ENCODE data around the gene KLHL21. TPM values are rescaled to one million over a fixed set of nuclear protein-coding genes. Genes with fewer than 3 reads are reported as not detected.

KLHL21 gene
- total RNA-seq, 1 experiment from 2014 or later: 21.6 TPM

DNA sequence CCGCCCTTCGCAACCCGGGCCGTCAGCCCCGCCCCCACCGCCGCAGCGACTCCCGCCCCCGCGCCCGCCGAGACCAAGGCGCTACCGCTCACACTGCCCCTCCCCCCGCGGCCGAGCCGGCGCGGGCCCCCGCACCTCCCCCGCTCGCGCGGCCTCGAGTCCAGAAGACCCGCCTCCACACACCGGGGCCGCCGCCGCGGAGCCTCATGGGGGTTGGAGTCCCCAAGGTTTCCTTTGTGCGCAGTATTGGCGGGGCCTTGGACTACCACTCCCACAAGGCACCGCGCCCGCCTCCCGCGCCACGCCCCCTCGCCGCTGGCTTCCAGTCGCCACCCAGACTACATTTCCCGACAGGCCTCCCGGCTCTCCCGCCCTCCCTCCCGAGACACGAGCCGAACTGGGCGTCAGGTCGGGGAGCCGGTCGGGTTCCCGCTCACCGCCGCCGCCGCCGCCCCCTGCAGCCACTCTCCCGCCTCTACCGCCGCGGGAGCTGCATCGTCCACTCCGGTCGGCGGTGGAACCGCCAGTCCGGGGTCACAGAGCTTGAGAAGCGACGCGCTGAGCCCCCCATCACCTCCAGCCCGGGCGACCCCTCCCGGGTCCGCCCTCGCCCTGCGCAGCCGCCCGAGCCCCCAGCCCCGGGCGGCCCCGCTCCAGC, 10.8 kb upstream of the KLHL21 start, which contains the start of gene PHF13:
Gene PHF13 (plus strand): TSS at position 371 of the 658 bp plus-strand sequence. CDS start 336 bp downstream, outside the sequence.
- Histone ChIP-seq H3K4me1 (peaks cover 6% of the 10 kb centered on the region; the same call in 1 of the 2 replicates), H3K9me3 (no peaks in the 10 kb centered on the region), H3K36me3 (ENCODE audit: control insufficient read depth, insufficient read depth, low read length) (no peaks in the 10 kb centered on the region), H3K4me3 (ENCODE audit: low read depth, low read length) (peak within 1 kb of the TSS; percentile 76), H3K27me3 (replicated peaks; ENCODE audit: control insufficient read depth, insufficient read depth, low read length) (no peaks in the 10 kb centered on the region)
- no TSS peak for BruUV-seq (replicated peaks)
- Mint-ChIP-seq H3K4me3 (ENCODE audit: unreplicated experiment) (peak within 1 kb of the TSS; percentile 93), H3K9me3 (ENCODE audit: unreplicated experiment) (no peaks in the 10 kb centered on the region), H3K4me1 (ENCODE audit: low read depth, unreplicated experiment) (peaks cover 6% of the 10 kb centered on the region), H3K27ac (ENCODE audit: unreplicated experiment) (peak within 1 kb of the TSS; percentile 64), H3K36me3 (ENCODE audit: insufficient read depth, unreplicated experiment) (peaks cover 12% of the 10 kb centered on the region), H3K27me3 (ENCODE audit: insufficient read depth, unreplicated experiment) (no peaks in the 10 kb centered on the region)
- TF ChIP-seq, protein P1, sequence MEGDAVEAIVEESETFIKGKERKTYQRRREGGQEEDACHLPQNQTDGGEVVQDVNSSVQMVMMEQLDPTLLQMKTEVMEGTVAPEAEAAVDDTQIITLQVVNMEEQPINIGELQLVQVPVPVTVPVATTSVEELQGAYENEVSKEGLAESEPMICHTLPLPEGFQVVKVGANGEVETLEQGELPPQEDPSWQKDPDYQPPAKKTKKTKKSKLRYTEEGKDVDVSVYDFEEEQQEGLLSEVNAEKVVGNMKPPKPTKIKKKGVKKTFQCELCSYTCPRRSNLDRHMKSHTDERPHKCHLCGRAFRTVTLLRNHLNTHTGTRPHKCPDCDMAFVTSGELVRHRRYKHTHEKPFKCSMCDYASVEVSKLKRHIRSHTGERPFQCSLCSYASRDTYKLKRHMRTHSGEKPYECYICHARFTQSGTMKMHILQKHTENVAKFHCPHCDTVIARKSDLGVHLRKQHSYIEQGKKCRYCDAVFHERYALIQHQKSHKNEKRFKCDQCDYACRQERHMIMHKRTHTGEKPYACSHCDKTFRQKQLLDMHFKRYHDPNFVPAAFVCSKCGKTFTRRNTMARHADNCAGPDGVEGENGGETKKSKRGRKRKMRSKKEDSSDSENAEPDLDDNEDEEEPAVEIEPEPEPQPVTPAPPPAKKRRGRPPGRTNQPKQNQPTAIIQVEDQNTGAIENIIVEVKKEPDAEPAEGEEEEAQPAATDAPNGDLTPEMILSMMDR (IDR thresholded peaks at IDR 0.05; ENCODE audit: insufficient read depth in 1 of 2, low read depth in 1 of 2, low read length in 1 of 2, severe bottlenecking in 1 of 2, unreplicated experiment in 1 of 2): no peak
- peak; percentile 99 for DNase-seq
- ChIA-PET CTCF (interaction anchor here (0.5 to 0.6 kb wide), 3 partner anchors 16 to 113 kb away, joined by 4 to 8 read pairs (median 6); partner anchors contain the start of gene DNAJC11), POLR2A (no interaction called here)
- intact Hi-C loops (cut with micrococcal nuclease; ENCODE audit: unreplicated experiment): loop anchor here (1.0 kb wide), 1 partner anchor 9 kb away; no protein-coding TSS in a partner anchor

DNA sequence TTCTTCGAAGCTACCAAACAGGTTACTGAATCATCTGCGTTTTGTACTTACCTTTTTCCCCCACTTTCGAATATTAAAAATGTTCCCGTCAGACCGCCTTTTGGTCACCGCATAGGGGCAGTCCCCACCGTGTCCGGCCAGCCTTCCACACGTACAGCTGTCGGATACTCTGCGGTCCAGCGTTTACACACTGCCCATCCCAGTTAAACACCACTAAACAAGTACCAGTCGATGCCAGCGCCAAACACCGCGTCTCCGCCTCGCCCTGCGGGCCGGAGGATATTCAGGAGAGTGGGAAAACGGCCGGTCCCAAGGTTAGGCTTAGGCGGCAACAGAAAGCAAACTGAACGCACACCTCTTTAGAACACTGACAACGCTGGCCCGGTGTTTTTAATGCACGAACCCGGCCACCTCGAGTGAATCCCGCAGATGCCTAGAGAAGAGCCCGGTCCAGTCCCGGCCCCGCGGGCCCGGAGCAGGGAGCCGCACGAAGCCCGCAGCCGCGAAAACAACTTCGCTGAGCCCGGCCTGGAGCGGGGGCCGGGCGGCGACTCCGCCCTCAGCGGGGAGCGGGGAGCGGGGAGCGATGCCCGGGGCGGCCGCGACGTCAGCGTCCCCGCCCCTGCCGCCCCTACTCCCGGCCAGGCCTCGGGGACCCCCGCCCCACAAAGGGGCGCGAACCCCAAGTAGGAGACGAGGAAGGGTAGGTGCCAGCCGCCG, 10.1 kb upstream of the KLHL21 start:
- TF ChIP-seq, protein P1 (IDR thresholded peaks at IDR 0.05; ENCODE audit: insufficient read depth in 1 of 2, low read depth in 1 of 2, low read length in 1 of 2, severe bottlenecking in 1 of 2, unreplicated experiment in 1 of 2): no peak
- H3K4me3 ChIP-seq (ENCODE audit: low read depth, low read length): peak overlapping the region; percentile 37
- H3K9me3 ChIP-seq: no peaks in the 10 kb centered on the region
- Mint-ChIP-seq H3K4me1 (ENCODE audit: low read depth, unreplicated experiment) (peaks cover 6% of the 10 kb centered on the region), H3K4me3 (ENCODE audit: unreplicated experiment) (peak overlapping the region; percentile 93), H3K36me3 (ENCODE audit: insufficient read depth, unreplicated experiment) (peaks cover 8% of the 10 kb centered on the region), H3K27me3 (ENCODE audit: insufficient read depth, unreplicated experiment) (no peaks in the 10 kb centered on the region), H3K9me3 (ENCODE audit: unreplicated experiment) (no peaks in the 10 kb centered on the region), H3K27ac (ENCODE audit: unreplicated experiment) (peak overlapping the region; percentile 64)
- POLR2A ChIA-PET: interaction anchor here (0.5 kb wide), 1 partner anchor 9 kb away, joined by 3 read pairs; no protein-coding TSS in a partner anchor
- no peak for DNase-seq
- CTCF ChIA-PET: interaction anchor here (0.7 kb wide), 1 partner anchor 8 kb away, joined by 3 read pairs; no protein-coding TSS in a partner anchor
- TSS peak; percentile 77 for BruUV-seq (replicated peaks)
- intact Hi-C loops (cut with micrococcal nuclease; ENCODE audit: unreplicated experiment): loop anchor here (1.0 kb wide), 1 partner anchor 8 kb away; no protein-coding TSS in a partner anchor
- no peaks in the 10 kb centered on the region for H3K27me3 ChIP-seq (replicated peaks; ENCODE audit: control insufficient read depth, insufficient read depth, low read length)
- H3K4me1 ChIP-seq: peaks cover 6% of the 10 kb centered on the region; the same call in 1 of the 2 replicates
- H3K36me3 ChIP-seq (ENCODE audit: control insufficient read depth, insufficient read depth, low read length): no peaks in the 10 kb centered on the region

Data from Caco-2 (cell line).